Activated naive CD4-positive, alpha-beta T cell treated with anti-CD3 and anti-CD28 coated beads, Interleukin-2, amount 10 ng/mL, durations not matched to agents 7 days and 5 days (primary cell): Measurements from ENCODE around the gene LANCL3.
"Not testable (repeated sequence)": the region's sequence is repeated elsewhere in the genome, so short reads cannot be mapped to it uniquely, and the experiment has no call there.

Experiments
- CTCF ChIA-PET: fragments of 350-600 bp; sonication (Branson Sonifier 250); formaldehyde crosslinking; loops from one replicate; lab custom pipeline; 2021; ENCODE audit warnings: antibody characterized with exemption; lab: Charles Lee
- DNase-seq: peaks from one replicate; pipeline ENCODE4 v3.0.0-alpha.2; 2020
- H3K27ac Mint-ChIP-seq: one replicate; pipeline ENCODE4 v1.8.0; 2021; ENCODE audit warnings: mild to moderate bottlenecking, moderate library complexity, mixed read lengths
- H3K27me3 Mint-ChIP-seq: one replicate; pipeline ENCODE4 v1.8.0; 2021; ENCODE audit warnings: mild to moderate bottlenecking, mixed read lengths
- H3K36me3 Mint-ChIP-seq: one replicate; pipeline ENCODE4 v1.8.0; 2021; ENCODE audit warnings: mixed read lengths
- H3K4me1 Mint-ChIP-seq: one replicate; pipeline ENCODE4 v1.8.0; 2021; ENCODE audit warnings: mixed read lengths
- H3K4me3 Mint-ChIP-seq: one replicate; pipeline ENCODE4 v1.8.0; 2021; ENCODE audit warnings: mild to moderate bottlenecking, moderate library complexity, mixed read lengths
- H3K9me3 Mint-ChIP-seq: one replicate; pipeline ENCODE4 v1.8.0; 2021; ENCODE audit warnings: mixed read lengths

Gene LANCL3

GRCh38 chrX:37587337-37587736, 15.9 kb downstream of the LANCL3 start:
- CTCF ChIA-PET, H3K27ac Mint-ChIP-seq, H3K4me3 Mint-ChIP-seq, DNase-seq, H3K9me3 Mint-ChIP-seq, H3K27me3 Mint-ChIP-seq, H3K4me1 Mint-ChIP-seq, H3K36me3 Mint-ChIP-seq: not testable (repeated sequence)

GRCh38 chrX:37590047-37590446, 18.6 kb downstream of the LANCL3 start:
- Mint-ChIP-seq H3K27me3 (no peaks in the 10 kb centered on the region), H3K9me3 (no peaks in the 10 kb centered on the region), H3K36me3 (no peaks in the 10 kb centered on the region), H3K4me3 (no peak overlapping the region), H3K4me1 (no peaks in the 10 kb centered on the region), H3K27ac (no peak overlapping the region)
- CTCF ChIA-PET, result no interaction called here
- DNase-seq, result no peak

- Mint-ChIP-seq H3K27ac (no peak overlapping the region), H3K4me1 (no peaks in the 10 kb centered on the region), H3K27me3 (no peaks in the 10 kb centered on the region), H3K36me3 (no peaks in the 10 kb centered on the region), H3K9me3 (no peaks in the 10 kb centered on the region), H3K4me3 (no peak overlapping the region)
- DNase-seq, result no peak
- CTCF ChIA-PET, result no interaction called here
Observed at GRCh38 chrX:37594755-37595382, 23.4 kb downstream of the LANCL3 start.

GRCh38 chrX:37599729-37600128, 28.3 kb downstream of the LANCL3 start:
- Mint-ChIP-seq H3K9me3 (no peaks in the 10 kb centered on the region), H3K4me1 (no peaks in the 10 kb centered on the region), H3K36me3 (no peaks in the 10 kb centered on the region), H3K27ac (no peak overlapping the region), H3K27me3 (no peaks in the 10 kb centered on the region), H3K4me3 (no peak overlapping the region)
- no peak for DNase-seq
- CTCF ChIA-PET, result no interaction called here

- no peaks in the 10 kb centered on the region for H3K27me3 Mint-ChIP-seq
- no peak for DNase-seq
- H3K27ac Mint-ChIP-seq, result no peak overlapping the region
- no peak overlapping the region for H3K4me3 Mint-ChIP-seq
- H3K36me3 Mint-ChIP-seq, result no peaks in the 10 kb centered on the region
- H3K4me1 Mint-ChIP-seq, result no peaks in the 10 kb centered on the region
- no peaks in the 10 kb centered on the region for H3K9me3 Mint-ChIP-seq
- CTCF ChIA-PET, result no interaction called here
Observed at GRCh38 chrX:37603938-37604409, 32.5 kb downstream of the LANCL3 start.

- no peak overlapping the region for H3K27ac Mint-ChIP-seq
- no peaks in the 10 kb centered on the region for H3K36me3 Mint-ChIP-seq
- H3K4me1 Mint-ChIP-seq, result no peaks in the 10 kb centered on the region
- no peaks in the 10 kb centered on the region for H3K27me3 Mint-ChIP-seq
- CTCF ChIA-PET, result no interaction called here
- H3K9me3 Mint-ChIP-seq, result no peaks in the 10 kb centered on the region
- H3K4me3 Mint-ChIP-seq, result no peak overlapping the region
- no peak for DNase-seq
Observed at GRCh38 chrX:37607243-37607642, 35.8 kb downstream of the LANCL3 start.

- H3K4me3 Mint-ChIP-seq, result no peak overlapping the region
- H3K27me3 Mint-ChIP-seq, result no peaks in the 10 kb centered on the region
- CTCF ChIA-PET, result no interaction called here
- H3K9me3 Mint-ChIP-seq, result no peaks in the 10 kb centered on the region
- H3K27ac Mint-ChIP-seq, result no peak overlapping the region
- H3K36me3 Mint-ChIP-seq, result no peaks in the 10 kb centered on the region
- no peaks in the 10 kb centered on the region for H3K4me1 Mint-ChIP-seq
- DNase-seq, result no peak
Observed at GRCh38 chrX:37608156-37608555, 36.7 kb downstream of the LANCL3 start.

GRCh38 chrX:37609727-37610126, 38.3 kb downstream of the LANCL3 start:
- Mint-ChIP-seq H3K4me1 (no peaks in the 10 kb centered on the region), H3K27ac (no peak overlapping the region), H3K4me3 (no peak overlapping the region), H3K9me3 (no peaks in the 10 kb centered on the region), H3K36me3 (no peaks in the 10 kb centered on the region), H3K27me3 (no peaks in the 10 kb centered on the region)
- CTCF ChIA-PET, result no interaction called here
- DNase-seq, result no peak

- no peaks in the 10 kb centered on the region for H3K36me3 Mint-ChIP-seq
- no peaks in the 10 kb centered on the region for H3K9me3 Mint-ChIP-seq
- no peak for DNase-seq
- H3K4me3 Mint-ChIP-seq, result no peak overlapping the region
- no peak overlapping the region for H3K27ac Mint-ChIP-seq
- no peaks in the 10 kb centered on the region for H3K4me1 Mint-ChIP-seq
- H3K27me3 Mint-ChIP-seq, result no peaks in the 10 kb centered on the region
- CTCF ChIA-PET, result no interaction called here
Observed at GRCh38 chrX:37613933-37614332, 42.5 kb downstream of the LANCL3 start.

- Mint-ChIP-seq H3K9me3 (no peaks in the 10 kb centered on the region), H3K4me1 (no peaks in the 10 kb centered on the region), H3K4me3 (no peak overlapping the region), H3K27ac (no peak overlapping the region), H3K36me3 (no peaks in the 10 kb centered on the region), H3K27me3 (no peaks in the 10 kb centered on the region)
- CTCF ChIA-PET, result no interaction called here
- no peak for DNase-seq
Observed at GRCh38 chrX:37627602-37628001, 56.1 kb downstream of the LANCL3 start.

- Mint-ChIP-seq H3K36me3 (no peaks in the 10 kb centered on the region), H3K4me1 (no peaks in the 10 kb centered on the region), H3K4me3 (no peak overlapping the region)
Observed at GRCh38 chrX:37638047-37638446, 66.6 kb downstream of the LANCL3 start.

GRCh38 chrX:37640142-37640541, 68.7 kb downstream of the LANCL3 start:
- Mint-ChIP-seq H3K4me3 (no peak overlapping the region), H3K4me1 (no peaks in the 10 kb centered on the region), H3K36me3 (no peaks in the 10 kb centered on the region), H3K9me3 (no peaks in the 10 kb centered on the region), H3K27me3 (no peaks in the 10 kb centered on the region), H3K27ac (no peak overlapping the region)
- CTCF ChIA-PET, result no interaction called here
- DNase-seq, result no peak

More at GRCh38 chrX:37638047-37638446, 66.6 kb downstream of the LANCL3 start:
- Mint-ChIP-seq H3K27ac (no peak overlapping the region), H3K9me3 (no peaks in the 10 kb centered on the region), H3K27me3 (no peaks in the 10 kb centered on the region)
- DNase-seq, result no peak
- CTCF ChIA-PET, result no interaction called here

- no peaks in the 10 kb centered on the region for H3K9me3 Mint-ChIP-seq
- no peak overlapping the region for H3K4me3 Mint-ChIP-seq
- DNase-seq, result no peak
- no peak overlapping the region for H3K27ac Mint-ChIP-seq
- H3K27me3 Mint-ChIP-seq, result no peaks in the 10 kb centered on the region
- CTCF ChIA-PET, result no interaction called here
- H3K36me3 Mint-ChIP-seq, result no peaks in the 10 kb centered on the region
- H3K4me1 Mint-ChIP-seq, result no peaks in the 10 kb centered on the region
Observed at GRCh38 chrX:37641859-37642258, 70.4 kb downstream of the LANCL3 start.

GRCh38 chrX:37644381-37645305, 73.2 kb downstream of the LANCL3 start:
- Mint-ChIP-seq H3K4me3 (no peak overlapping the region), H3K9me3 (no peaks in the 10 kb centered on the region), H3K27me3 (no peaks in the 10 kb centered on the region), H3K36me3 (no peaks in the 10 kb centered on the region), H3K4me1 (no peaks in the 10 kb centered on the region), H3K27ac (no peak overlapping the region)
- DNase-seq, result no peak
- CTCF ChIA-PET, result no interaction called here

- Mint-ChIP-seq H3K4me3 (no peak overlapping the region), H3K36me3 (no peaks in the 10 kb centered on the region), H3K27me3 (no peaks in the 10 kb centered on the region), H3K4me1 (no peaks in the 10 kb centered on the region), H3K9me3 (no peaks in the 10 kb centered on the region), H3K27ac (no peak overlapping the region)
- CTCF ChIA-PET, result no interaction called here
- no peak for DNase-seq
Observed at GRCh38 chrX:37646254-37646653, 74.8 kb downstream of the LANCL3 start.
